GM19099 (cell line): Measurements from ENCODE around the gene ADISSP.

ENCODE experiments used
- POLR2A ChIP-seq: IDR thresholded peaks from 3 replicates; pipeline ENCODE4 v1.6.1; 2011; ENCODE audit warnings: low read depth; ENCODE audit not compliant: insufficient read length; ENCODE audit errors: extremely low read depth

Gene ADISSP

DNA sequence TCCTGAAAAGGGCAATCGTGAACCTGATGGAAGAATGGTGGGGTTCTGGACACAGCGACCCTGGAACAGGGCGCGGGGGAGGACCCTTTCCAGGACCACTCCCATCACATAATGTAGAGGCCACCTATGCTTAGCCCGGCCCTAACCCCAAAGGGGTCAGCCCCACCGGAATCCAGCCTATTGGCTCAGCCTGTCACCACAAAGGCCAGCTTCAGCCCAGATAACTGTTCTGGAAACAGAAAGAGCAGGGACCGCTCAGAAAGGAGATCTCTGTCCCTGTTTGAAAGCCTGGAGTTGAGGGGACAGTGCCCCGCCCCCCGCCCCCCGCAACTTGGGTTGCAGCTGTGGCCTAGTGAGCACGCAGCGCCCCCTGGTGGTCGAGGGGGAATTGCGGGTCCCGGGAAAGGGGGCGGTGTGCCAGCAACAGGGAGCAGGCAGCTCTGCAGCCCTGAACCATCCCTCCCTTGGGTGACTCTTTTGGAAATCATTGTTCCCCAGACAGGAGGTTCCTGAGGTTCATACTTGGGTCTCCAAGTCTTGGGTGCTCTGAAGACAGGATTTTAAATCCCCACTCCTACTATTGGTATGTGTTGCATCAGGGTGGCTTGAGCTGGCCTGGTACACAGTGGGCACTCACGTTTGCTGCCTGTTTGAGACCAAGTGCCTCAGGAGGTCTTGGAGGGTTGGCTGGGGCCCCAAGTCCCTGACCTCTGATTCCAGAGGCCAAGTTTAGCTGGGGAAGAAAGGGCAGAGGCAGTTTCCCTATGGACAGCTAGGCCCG, 56.7 kb downstream of the ADISSP start:
- no peak for TF ChIP-seq POLR2A

DNA sequence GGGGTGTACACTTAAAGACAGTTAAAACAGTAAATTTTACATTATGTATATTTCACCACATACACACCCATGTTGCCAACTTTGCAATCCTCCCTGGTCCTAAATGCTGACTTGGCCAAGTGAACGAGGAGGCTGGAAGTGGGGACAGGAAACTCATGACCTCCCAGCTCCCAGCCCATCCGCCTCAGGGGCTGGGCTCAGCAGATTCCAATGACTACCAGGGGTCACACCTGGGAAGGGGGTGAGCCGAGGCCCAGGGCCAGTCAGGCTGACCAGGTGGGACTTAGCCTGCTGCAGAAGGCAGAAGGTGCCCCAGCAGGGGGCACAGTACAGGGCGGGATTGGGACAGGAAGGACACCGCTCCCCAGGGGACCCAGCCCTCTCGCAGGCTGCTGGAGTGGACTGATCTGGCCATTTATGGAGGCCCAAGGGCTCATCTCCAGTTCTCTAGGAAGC, 57.5 kb downstream of the ADISSP start:
- TF ChIP-seq POLR2A = no peak

DNA sequence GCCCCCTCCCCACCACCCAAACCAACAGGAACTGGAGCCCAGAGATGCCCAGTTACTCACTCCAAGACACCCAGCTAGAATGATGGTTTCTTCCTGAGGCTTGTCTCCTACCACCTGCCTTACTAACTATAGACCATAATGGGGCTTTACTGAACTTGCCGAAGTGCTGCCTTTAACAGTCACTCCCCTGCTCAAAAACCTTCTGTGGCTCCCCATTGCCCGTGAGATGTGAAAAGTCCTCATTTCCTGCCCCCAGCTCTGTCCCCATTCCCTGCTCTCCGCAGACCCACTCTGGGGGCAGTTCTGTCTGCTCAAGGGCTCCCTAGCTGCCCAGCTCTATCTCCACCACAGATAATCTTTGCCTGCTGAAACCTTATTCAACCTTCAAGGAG, 60.0 kb downstream of the ADISSP start:
- no peak for TF ChIP-seq POLR2A

DNA sequence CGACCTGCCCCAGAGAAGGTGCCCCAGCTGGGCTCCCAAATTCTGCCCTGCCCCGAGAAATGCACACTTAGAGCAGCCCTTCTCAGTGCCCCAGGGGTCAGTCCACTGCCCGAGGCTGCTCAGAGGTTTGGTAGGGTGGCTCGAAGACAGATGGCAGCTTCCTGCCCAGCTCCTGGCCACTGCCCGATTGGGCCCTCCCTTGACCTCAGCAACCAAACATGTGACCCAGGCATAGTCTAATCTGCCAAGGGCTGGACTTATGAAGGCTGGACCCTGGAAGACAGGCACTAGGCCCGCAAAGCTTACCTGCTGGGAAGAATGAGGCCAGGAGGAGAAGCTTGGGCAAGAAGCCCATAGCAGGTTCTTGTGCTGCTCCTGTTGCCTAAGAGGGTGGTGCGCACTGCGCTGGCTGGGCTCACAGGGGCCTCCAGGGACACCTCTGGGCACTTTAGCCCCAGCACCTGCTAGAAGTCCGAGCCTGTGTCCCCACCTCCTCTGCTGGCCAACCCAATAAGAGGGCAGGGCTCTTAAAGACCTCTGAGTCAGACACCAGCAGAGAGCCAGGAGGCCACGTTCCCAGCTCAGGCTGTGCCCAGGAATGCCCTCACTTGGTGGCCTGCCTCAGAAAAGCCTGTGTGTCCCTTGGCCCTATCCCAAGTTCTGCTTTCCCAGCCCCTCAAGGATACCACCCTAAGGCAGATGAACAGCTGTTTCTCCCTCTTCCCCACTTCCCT, 60.6 kb downstream of the ADISSP start:
- no peak for TF ChIP-seq POLR2A

DNA sequence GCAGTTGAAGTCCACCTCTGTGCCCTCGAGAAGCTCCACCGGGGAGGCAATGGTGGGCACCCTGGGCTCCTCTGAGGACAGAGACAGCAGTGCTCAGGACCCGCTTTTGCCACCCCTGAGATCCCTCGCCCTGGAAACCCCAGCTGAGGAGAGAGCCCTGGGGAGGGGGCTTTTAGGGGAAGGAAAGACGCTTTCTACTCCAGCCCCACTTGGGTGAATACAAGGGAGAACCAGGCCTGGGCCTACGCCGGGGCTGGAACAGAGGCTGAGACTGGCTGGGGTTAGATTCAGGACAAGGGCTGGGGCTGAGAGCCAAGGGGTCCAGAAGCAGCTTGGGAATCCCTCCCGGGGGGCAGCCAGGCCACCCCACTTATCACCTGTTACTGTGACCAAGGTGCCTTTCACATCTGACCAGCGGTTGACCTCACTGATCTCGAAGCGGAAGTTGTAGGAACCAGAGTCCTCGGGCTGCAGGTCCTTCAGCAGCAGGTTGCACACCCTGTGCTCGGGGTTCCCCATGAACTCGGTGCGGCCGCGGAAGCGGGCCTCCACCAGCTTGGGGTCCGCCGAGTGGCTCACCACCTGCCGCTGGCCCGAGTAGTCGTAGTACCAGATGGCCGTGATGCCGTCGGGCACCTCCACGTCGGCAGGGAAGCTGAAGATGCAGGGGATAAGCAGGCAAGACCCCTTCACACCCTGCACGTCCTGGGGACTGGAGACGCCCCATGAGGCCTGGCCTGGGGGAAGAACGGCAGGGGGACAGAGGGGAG, 61.4 kb downstream of the ADISSP start:
- no peak for TF ChIP-seq POLR2A

DNA sequence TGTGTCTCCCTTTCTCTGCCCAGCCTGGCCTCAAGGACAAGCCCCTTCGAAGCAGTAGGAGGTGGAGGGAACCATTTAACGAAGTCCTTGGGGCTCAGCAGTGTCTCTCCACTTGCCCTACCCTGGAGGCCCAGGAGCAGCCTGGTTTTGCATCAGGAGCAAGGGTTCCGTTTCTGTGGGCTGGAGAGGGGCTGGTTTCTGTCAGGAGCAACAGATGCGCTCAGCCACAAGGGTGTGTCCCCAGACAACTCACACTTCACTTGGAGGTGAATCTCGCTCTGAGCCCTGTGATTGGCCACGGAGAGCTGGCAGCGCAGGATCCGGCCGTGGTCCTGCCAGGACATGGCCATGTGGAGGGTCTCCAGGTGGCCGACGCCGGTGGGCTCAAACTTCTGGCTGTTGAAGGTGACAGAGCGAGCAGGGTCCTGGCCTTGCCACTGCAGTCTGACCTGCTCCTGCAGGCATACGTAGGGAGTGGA, 62.0 kb downstream of the ADISSP start:
- no peak for TF ChIP-seq POLR2A

DNA sequence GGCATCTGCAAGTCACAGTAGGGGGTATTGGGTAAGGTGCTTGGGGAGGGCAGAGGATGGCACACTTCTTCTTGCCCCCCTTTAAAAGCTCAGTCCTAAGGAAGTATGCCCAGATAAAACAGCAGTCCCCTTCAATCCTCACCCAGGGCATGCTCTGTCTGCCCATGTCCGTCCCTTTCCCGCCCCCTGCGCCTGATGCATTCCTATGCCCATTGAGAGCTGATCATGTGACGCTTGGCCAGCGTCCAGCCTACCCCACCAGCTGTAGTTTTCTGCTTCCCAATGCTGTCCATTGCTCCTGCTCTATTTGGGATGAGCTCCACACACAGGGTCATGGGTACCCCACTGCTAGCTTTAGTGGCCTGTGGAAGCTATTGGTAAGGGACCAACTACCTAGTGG, 63.5 kb downstream of the ADISSP start:
- TF ChIP-seq POLR2A = no peak
